Measurements from ENCODE around the gene MORN5.

The MORN5 gene

DNA sequence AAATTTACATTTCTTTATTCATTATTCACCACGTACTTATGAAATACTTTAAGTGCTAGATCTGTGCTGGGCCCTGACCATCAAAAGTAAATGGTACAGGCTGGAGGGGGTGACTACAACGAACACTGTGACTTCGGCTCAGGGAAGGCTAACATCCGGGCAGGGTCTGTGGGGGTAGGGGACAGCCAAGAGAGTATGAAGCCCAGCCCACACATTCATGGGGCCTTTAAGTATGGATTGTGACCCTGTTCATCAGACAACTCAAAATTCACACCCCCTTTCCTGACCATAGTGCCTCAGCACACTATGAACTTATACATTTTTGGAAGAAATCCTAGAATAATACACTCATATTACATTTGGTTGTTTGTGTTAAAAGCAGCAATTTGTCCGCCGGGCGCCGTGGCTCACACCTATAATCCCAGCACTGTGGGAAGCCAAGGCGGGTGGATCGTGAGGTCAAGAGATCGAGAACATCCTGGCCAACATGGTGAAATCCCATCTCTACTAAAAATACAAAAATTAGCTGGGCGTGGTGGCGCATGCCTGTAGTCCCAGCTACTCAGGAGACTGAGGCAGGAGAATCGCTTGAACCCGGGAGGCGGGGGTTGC is 33.3 kb downstream of the MORN5 start:
- no peak for DNase-seq

DNA sequence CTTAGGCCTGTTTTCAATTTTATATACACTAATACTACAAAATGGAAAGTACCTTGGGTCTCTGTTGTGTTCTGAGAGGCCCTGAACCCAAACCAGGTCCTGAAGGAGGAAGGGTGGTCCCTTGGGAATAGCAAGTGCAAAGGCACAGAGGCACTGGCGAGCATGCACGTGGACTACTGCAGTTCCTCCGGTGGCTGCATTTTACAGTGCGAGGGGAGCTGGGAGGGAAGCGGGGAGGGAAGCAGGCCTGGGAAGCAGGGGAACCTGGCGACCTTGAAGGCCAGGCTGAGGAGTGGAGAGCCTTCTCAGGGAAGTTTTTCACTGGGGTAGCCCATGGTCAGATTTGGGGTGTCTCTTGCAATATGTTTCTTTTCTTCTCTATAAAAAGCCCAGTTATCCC is 33.9 kb downstream of the MORN5 start:
- no peak for DNase-seq

- no peak for DNase-seq
These were observed 36.2 kb downstream of the MORN5 start for GRCh38 chr9:122195875-122196274.

GRCh38 chr9:122197426-122197825 is 37.7 kb downstream of the MORN5 start:
- no peak for DNase-seq

- DNase-seq: no peak
These were observed 38.2 kb downstream of the MORN5 start for GRCh38 chr9:122197882-122198281.

GRCh38 chr9:122200960-122201595 is 41.4 kb downstream of the MORN5 start:
- DNase-seq: no peak

DNA sequence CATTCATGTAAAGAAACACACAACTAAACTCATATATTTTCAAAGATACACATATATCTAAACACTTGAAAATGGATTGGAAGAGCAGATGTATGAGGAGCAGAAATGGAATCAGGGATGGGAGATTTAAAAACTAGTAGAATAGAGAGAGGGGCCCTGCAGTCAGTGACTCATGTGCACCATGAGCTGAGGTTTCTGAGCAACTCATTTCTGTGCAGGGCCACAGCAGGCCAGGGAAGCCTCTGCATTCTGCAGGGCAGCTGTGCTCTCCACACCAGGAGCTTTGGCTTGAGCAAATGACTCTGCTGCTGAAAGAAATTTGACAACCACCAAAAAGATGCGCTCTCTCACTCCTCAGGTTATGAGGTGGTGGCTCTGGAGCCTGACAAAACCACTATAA is 41.9 kb downstream of the MORN5 start:
- no peak for DNase-seq

DNA sequence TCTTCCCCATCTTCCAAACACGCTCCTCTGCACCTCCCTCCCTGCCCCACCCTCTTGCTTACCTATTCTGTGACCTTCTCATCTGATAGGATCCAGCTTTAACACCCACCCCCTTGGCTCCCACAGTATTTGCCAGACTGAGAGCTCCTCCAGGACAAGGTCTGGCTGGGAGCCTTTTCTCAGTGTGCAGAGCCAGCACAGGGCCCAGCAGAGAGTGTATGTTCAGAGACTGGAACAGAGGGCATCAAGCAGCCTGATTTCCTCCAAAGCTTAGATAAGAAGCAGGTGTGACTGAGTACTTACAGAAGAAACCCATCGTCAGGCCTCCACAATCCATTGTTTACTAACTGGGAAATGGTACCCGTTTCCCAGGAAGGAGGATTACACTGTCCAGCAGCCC is 42.4 kb downstream of the MORN5 start:
- DNase-seq: no peak

DNA sequence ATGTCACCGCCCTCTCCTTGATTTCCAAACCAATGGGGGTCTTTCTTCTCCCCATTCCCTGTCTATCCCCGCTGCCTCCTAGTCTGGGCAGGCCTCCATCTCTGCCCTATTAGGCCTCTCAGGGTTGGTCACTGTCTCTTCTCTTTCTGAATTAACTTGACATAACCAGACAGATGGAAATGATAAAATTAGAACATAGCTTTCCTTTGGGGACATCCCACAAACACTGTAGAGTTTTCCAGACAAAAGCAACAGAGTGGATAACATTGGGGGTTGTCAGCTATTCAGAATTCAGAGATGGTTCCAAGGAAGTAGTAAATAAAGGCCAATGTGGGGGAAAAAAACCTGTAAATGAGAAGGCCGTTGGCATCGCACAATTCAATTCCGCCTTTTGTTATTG is 44.3 kb downstream of the MORN5 start:
- DNase-seq: no peak

DNA sequence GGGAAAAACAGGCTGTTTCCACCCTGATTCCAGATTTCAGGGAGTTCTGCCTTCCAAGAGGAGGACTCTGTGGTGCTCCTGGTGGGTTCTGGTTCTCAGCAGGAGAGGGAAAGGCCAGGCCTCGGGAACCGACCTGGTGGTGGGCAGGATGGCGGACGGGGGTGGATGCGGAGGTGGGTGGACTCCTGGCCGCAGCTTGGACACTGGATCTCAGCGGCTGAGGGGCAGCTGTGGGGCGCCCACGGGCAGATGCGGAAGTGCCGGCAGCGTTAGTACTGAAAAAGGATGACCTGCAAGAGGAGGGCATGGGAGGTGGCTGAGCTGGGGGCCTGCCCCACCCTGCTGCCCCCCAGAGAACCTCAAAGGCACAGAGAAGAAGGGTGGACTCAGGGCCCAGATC is 44.8 kb downstream of the MORN5 start:
- DNase-seq: no peak

- no peak for DNase-seq
These were observed 45.5 kb downstream of the MORN5 start for GRCh38 chr9:122205176-122205575.

- DNase-seq: no peak
These were observed 46.7 kb downstream of the MORN5 start for GRCh38 chr9:122206118-122207046.

GRCh38 chr9:122207096-122207495 is 47.4 kb downstream of the MORN5 start:
- no peak for DNase-seq

GRCh38 chr9:122209451-122209850 is 49.7 kb downstream of the MORN5 start:
- DNase-seq: no peak

DNA sequence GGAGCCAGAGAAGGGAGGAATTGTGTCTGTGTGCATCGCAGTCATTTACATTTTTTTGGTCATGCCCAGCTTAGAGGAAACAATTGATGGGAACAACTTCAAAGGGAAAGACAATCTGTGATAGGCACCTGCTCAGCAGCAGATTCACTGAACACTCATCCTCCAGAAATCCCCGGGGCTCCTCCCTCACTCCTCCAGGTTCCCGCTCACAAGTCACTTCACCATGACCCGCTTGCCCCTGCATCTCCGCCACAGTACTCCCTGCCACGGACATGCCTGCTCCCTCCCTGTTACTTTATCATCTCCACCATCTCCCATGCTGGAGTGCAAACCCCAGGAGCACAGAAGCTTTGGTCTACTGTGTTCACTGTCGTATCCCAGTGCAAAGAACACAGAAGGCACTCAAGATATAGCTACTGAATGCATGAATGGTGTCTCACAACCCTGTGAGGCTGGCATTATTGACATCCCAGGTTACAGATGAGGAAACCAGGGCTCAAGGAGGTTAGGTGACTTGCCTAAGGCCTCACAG is 52.8 kb downstream of the MORN5 start:
- DNase-seq: no peak

DNA sequence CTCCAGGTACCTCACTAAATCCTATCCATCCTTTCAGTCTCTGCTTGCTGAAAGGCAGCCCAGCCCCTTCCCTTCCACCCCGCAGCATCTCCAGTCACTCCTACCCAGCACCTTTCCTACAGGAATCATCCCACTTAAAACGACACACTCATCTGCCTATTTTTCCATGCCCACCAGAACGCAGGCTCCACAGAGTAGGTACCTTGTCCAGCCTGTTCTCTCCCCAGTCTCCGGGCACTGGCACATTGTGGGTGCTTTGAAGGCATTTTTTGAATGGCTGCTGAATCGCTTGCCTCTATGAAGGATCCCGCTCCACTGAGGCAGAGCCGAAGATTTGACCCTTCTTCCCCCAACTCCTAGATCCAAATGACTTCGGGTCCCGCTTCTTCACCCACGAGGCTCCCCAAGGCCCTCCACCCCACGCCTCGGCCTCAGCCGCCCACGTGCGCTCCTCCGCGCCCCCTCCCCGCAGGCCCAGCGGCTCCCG is 53.4 kb downstream of the MORN5 start:
- DNase-seq: no peak

- DNase-seq: peak; percentile 52
These were observed 54.1 kb downstream of the MORN5 start for GRCh38 chr9:122213589-122214413.

DNA sequence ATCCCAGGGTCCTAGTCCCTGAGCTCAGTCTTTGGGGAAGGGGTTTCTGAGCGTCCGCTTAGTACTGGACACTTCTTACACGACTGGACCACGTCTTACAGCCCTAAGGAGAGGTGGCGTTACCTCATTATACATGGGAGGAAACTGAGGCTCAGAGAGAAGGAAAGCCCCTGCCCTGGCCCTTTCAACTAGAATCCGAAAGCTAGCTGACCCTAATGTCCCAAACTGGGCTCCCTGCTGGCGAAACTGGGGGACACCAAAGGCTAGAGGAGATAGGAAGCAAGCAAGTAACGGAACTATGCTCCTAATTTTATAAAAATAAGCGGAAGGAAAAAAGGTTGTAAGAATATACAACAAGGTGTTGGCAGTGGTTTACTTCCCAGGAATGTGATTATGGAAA is 54.8 kb downstream of the MORN5 start:
- no peak for DNase-seq

GRCh38 chr9:122215663-122216062 is 56.0 kb downstream of the MORN5 start:
- no peak for DNase-seq

DNA sequence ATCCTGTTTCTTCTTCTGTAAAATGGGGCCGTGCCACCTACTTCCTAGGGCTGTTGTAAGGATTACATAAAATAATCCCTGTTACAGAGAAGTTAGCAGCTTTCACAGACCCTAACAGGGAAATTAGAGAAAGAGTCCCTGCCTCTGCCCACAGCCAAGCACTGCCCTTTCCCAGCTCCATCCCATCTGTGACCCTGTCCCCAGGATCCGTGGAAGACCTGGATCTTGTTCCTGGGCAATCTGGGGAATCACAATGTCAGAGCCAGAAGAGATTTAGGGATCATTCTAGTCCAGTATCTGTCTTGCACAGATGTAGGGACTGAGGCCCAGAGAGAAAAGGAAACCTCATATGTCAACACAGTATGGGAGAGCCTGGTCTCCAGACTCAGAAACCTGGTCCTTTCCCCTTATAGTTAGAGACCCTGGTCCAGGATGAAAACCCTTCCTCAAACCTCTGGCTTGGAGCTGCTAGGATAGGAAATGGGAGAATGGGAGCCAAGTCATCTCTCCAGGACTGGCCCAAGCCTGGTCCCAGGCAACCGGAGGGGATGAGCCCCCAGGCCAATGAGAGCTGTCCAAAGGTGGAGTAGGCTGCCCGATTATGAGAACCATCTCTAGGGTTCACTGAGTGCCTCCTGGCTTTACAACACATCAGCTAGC is 56.6 kb downstream of the MORN5 start:
- DNase-seq: no peak

DNA sequence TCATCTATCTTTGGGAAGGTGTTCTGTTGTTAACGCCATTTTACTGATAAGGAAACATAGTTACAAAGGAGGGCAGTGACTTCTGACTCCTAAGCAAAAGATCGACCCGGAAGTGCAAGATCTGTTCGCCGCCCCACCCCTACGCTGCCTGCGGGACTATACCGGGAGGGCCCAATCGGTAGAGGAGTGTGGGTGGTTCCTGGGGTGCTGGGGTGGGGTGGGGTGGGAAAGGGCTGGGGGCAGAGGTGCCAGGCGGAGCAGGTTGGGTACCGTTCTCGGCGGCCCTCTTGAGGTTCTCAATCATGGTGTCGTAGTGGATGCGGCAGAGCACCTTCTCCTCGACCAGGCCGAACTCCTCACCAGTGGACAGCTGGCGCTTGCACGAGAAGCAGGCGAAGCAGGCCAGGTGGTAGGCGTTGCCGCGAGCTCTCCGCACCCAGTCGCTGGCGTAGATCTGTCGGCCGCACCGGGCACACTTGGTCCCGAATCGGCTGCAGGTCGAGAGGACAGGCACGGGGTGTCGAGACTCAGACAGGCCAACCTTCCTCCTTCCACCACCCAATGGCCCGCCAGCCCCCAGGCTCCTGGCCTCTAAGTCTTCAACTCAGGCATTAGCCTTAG is 57.2 kb downstream of the MORN5 start:
- DNase-seq: no peak

GRCh38 chr9:122217640-122218039 is 57.9 kb downstream of the MORN5 start:
- no peak for DNase-seq

Measured in NCI-H524 treated with DMSO at 0.1 percent for 48 hours (cell line).